Activated T-helper 1 cell treated with anti-CD3 and anti-CD28 coated beads, Interleukin-2, amount 50 U/mL, for 16 hours (primary cell): Measurements from ENCODE around the gene RAF1.

Source experiments
- DNase-seq, 2 donors: peaks; one replicate each; pipeline ENCODE4 v3.0.0-alpha.2; 2020; ENCODE audit warnings: low read depth in 1 of 2, low spot score in 1 of 2

The RAF1 gene

DNA sequence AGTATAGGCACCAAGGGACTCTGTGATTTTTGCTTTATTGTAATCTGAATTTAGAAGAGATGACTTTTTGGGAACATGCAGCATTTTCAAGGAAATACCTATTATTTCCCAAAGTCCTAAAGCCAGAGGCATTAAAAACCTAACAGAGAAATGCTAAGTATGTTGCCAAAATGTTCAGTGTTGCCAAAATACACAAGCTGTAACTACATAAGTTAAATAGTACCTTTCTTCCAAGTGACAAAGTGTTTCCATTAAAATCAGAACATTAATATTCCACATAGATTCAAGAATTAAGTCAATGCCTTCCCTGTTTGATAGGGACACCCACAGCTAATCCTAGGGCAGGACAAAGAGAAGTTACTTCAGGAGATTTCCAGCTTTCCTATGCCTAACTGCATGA lies 65.0 kb downstream of the RAF1 start:
- no peak for DNase-seq

DNA sequence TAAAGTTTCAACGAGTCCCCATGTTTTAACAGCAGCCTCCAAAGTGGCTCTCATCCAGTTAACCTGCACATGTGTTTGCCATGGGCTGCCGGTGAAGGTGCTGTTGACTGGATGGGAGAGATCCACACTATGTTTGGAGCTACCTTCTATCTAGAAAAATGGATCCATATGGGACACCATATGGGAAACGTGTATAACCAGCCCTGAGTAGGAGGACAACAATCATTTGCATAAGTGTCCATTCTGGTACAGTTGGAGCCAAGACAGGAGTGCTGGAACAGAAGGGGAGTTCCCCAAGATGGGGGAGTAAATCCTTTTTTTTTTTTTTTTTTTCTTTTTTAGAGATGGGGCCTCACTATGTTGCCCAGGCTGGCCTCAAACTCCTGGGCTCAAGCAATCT lies 70.4 kb downstream of the RAF1 start:
- no peak for DNase-seq

DNA sequence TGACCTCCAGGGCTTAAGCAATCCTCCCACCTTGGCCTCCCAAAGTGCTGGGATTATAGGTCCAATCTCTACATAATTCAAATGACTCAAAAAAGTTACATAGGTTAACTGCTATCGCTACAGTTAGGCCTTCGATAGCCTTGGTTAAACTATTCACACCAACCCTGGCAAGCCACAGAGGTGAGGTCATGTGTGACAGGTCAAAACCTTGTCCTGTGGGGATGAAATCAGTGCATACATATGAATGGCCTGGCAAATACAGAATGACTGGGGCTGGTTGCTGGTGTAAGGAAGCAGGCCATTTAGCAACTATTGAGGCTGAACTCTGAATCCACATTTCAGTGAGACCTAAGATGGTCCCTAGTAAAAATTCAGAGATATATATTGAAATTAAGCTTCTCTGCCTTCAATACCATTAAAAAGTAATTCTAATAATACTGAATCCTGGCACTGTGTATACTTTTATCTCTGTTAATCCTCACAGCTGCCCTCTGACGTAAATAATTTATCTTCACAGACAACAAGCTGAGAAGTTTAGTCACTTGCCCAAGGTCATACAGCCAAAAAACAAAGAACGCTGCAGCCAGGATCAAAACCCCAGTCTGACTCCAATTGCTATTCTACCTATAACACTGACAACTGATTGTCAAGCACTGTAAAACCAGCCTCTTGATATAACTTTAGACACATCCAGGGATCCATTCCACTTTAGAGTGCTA lies 71.8 kb downstream of the RAF1 start:
- no peak for DNase-seq

DNA sequence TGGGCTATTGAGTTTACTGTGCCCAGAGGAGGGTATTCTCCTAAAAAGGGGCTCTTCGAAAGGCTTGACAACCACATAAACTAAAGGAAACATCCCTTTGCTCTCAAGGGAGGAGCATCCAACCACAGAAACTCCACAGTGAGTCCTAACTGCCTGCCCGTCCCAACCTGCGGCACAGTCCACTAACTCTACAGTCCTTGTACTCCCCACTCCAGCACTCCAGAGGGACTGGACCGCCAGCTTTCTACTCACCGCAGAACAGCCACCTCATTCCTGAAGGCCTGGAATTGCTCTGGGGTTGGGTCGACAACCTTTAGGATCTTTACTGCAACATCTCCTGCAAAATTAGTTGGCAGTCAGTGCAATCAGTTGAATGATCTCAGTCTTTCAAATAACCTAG lies 72.5 kb downstream of the RAF1 start:
- DNase-seq = no peak

DNA sequence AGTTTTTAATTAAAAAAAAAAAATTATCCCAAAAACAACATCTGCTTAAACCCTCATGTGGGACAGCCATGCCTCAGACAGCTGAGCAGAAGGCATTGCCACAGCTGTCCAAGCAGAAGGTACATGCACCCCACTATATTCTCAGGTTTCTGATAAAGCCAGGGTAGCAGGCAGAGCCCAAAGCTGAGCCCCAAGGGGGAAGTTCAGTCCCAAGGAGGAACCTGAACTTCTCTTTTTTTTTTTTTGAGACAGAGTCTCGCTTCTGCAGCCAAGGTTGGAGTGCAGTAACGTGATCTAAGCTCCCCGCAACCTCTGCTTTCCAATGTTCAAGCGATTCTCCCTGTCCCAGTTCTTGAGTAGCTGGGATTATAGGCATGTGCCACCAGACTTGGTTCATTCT lies 73.8 kb downstream of the RAF1 start:
- no peak for DNase-seq

DNA sequence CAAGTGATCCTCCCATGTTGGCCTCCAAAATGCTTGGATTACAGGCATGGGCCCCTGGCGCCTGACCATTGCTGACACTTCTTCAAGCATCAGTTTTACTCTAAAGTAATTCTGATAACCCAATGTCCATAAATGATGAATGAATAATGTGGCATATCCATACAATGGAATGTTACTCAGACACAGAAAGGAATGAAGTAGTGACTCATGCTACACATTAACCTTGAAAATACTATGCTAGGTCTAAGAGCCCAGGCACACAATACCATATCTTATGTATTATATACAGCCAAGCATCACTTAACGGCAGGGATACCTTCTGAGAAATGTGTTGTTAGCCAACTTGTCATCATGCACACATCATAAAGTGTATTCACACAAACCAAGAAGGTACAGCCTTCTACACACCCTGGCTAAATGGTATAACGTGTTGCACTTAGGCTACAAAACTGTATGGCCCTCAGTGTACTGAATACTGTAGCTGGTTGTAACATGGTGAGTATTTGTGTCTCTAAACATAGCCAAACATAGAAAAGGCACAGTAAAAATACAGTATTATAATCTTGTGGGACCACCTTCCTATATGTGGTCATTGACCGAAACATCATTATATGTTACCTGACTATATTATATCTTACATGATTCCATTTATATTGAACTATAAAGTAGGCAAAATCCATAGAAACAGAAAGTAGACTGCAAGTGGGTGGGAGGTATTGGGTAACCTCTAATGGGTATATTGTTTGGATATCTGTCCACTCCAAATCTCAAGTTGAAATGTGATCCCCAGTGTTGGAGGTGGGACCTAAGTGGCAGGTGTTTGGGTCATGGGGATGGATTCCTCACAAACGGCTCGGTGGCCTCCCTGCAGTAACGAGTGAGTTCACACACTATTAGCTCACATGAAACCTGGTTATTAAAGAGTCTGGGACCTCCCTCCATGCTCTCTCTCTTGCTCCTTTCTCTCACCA lies 75.6 kb downstream of the RAF1 start:
- DNase-seq = no peak

DNA sequence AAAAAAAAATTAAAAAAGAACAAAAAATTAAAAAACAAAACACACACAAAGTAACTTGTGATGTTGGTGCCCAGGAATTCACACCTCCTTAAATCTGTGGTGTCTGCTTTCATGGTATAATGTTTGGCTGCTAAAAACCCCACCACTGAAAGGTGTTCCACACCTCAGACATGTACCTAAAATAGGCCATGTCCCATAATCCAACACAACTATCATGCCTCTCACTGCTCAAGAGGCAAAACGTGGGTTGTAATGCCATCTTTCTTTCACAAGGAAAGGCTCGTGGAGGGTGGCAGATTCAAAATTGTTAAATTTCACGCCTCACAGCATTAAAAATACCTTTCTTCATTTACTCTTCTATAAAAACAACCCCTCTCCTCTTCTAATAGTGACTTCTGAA lies 77.5 kb downstream of the RAF1 start:
- no peak for DNase-seq

GRCh38 chr3:12585970-12586369 lies 77.9 kb downstream of the RAF1 start:
- no peak for DNase-seq

GRCh38 chr3:12585181-12585580 lies 78.7 kb downstream of the RAF1 start:
- no peak for DNase-seq

DNA sequence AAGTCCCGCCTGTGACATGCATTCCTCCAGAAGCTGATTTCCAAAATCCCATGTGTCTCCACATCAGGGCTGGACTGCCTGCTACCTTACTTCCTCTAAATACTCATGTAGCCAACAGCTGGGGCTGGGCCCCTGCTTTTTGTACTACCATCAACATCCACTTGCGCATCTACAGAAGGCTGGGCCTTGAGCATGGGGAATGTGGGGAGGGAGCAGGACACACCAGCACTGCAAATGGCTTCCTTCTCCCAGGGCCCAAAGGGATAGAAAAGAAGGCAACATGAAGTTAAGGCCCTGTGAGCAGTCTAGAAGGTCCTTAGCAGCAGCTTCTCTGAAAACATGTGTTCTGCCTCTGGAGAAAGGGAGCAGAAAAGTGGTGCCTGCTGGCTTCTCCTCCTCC lies 79.8 kb downstream of the RAF1 start:
- DNase-seq = no peak

DNA sequence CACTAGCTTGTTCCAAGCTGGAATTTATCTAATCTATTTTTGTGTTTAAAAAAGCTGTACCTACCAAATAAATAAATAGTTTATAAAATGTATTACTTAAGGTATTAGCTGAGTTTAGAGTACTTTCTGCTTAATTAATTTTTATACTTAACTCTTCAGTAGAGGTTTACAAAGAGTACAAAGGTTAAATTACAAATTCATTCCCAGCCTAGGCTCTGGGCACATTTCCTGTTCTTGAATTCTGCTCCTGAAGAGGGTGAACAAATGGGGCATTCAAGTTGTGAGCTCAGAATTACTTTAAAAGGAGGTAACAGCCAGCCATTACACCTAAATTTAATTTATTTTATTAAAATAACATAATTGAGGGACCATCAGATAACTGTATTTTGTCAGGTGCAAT lies 80.6 kb downstream of the RAF1 start:
- DNase-seq = no peak

- DNase-seq = no peak
Observed at GRCh38 chr3:12582730-12583129, 81.2 kb downstream of the RAF1 start.

DNA sequence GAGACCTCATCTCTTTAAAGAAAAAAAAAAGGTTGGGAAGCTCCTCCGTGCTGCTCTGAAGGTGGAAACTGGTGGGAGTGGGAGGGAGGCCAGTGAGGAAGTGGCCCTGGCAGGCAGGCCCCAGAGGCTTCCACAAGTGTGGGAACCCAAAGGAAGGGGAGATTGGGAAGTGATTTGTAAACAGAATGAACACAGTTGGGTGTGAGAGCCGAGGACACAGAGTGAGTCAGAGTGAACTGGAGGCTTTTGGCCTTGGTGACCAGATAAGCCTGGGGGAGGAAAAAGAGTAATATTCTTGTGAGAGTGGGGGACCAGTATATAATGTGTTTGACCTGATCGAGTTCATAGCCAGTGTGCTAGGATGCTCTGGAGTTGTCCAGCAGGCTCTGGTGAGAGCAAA lies 84.0 kb downstream of the RAF1 start:
- no peak for DNase-seq

DNA sequence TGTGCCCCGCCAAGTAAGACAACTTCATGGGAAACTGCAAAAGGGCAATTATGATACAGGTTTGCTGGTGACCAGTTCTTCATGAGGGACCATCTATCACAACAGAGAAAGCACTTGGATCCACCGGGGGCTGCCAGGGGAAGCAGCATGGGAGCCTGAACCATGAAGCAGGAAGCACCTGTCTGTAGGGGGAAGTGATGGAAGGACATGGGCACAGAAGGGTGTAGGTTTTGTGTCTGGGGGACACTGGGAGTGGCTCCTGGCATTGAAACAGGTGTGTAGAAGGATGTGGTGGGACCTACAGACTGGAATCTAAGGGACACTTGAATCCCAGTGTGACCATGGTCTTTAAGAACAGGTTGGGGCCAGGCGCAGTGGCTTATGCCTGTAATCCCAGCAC lies 84.5 kb downstream of the RAF1 start:
- no peak for DNase-seq

DNA sequence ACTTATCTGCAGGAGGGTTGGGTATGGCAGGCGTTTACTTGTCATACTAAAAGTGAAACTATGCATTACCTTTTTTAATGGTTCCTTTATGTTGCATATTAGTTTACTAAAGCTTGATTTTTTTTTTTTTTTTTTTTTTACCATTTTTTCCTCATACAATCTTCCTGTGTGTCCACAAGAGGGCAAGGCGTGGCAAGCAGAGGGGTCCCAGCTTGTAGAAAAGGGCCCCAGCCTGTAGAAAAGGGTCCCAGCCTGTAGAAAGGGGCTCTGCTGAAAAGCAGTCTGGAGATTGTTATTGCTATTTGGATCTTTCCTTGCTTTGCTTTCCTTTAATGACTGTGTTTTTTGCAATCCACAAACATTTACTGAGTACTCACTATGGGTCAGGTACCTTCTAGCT lies 85.2 kb downstream of the RAF1 start:
- no peak for DNase-seq

GRCh38 chr3:12577379-12577778 lies 86.5 kb downstream of the RAF1 start:
- DNase-seq = no peak

- DNase-seq = no peak
Observed at GRCh38 chr3:12574661-12575060, 89.3 kb downstream of the RAF1 start.

DNA sequence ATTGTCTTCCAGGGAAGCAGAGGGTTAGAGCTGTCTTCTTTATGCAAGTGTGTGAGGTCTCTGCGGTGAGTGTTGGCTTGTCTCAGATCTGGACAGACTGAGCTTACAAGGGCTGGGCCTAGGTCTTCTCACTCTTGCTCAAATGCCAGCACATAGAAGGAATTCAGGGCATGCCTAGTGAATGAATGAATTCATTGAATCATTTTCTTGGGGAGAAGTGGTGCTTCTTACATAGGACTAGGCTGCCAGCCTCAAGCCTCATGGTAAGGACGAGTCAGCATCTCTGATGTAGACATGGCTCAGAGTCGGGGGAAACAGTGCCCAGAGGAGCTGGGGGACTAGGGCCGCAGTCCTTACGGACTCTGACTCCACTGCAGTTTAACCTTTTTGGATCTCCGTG lies 89.8 kb downstream of the RAF1 start:
- no peak for DNase-seq

DNA sequence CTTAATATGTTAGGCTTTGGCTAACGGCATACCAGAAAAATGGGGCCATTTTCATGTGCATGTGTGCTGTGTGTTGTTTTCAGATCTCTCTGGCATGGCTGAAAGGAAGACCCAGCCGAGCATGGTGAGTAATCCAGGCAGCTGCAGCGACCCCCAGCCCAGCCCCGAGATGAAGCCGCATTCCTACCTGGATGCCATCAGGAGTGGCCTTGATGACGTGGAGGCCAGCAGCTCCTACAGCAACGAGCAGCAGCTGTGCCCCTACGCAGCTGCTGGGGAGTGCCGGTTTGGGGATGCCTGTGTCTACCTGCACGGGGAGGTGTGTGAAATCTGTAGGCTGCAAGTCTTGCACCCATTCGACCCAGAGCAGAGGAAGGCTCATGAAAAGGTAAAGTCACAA lies 91.9 kb downstream of the RAF1 start:
- DNase-seq = no peak

DNA sequence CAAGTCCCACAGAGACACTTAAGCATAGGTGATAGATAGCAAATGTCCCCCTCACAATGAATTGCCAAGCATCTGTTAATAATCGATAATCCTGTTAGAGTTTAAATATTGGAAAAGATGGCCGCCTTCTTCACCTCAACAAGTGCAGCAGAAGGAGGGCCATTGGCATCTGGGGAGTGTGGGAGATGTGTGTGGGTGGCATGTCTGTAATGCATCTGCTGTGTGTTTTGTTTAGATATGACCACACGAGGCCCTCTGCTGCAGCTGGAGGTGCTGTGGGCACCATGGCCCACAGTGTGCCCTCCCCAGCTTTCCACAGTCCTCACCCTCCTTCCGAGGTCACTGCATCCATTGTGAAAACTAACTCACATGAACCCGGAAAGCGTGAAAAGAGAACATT lies 94.1 kb downstream of the RAF1 start:
- DNase-seq = no peak

DNA sequence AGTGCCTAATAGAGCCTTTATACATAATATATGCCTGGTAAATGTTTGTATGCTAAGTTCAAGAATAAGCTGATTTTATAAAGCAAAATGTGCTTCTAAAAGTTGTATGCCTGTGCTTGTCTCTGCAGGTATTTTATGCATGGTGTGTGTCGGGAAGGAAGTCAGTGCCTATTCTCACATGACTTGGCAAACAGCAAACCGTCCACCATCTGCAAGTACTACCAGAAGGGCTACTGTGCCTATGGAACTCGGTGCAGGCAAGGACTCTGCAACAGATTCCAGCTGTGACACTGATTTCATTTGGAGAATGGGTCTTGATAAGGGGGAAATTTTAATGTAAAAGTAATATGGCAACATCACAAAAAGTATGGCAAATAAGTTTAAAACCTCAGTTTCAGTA lies 95.2 kb downstream of the RAF1 start:
- DNase-seq = no peak

GRCh38 chr3:12566976-12567375 lies 96.9 kb downstream of the RAF1 start:
- DNase-seq = no peak

GRCh38 chr3:12562451-12562850 lies 101.5 kb downstream of the RAF1 start:
- no peak for DNase-seq
